ENCODE results near the gene GLI2. TPM values are rescaled to one million over a fixed set of nuclear protein-coding genes. Genes with fewer than 3 reads are reported as not detected.

Gene GLI2
- total and polyA plus RNA-seq, 7 experiments from 2014 or later, result 1.6 TPM; not detected in 6

DNA sequence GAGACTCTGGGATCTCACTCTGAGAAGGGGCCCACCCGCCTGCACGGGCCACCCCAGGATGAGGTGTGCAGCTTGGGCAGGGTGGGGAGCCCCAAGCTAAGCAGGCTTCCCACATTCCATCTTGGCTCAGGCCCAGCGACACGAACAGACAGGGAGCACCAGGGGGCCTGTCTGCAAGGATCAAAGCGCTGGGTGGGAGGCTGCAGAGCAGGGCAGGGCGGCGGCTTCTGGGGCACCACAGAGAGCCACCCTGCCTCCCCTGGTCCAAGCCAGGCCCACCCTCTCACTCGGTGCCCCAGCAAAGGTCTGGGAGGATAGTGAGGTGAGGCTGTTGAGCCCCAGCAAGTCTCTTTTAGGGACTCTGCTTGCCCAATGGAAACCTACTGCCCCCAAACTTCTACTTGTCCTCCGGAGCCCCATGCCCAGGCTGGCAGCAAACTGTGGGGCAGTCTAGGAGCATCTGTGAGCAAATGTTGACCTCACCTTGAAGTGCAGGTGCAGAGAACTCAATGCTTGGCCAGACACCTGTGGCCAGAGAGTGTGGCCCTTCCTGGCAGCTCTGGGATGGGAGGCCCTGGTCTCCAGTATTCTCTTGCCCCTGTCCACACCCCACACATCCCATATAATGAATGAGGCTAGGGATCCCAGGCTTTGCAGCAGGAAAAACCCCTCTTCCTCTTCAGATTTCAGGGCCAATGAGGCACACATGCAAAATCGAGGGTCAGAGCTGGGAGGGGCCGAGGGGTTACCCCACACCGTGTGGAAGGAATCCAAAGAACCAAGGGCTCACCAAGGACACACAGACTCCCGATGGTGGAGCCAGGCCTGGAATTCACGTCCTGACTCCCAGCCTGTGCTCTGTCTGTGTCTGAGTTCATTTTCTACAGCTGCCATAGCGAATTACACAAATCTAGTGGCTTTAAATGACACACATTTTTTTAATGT is 18.8 kb upstream of the GLI2 start:
- ChIA-PET CTCF (no interaction called here), POLR2A (no interaction called here)
- Mint-ChIP-seq H3K4me1 (peaks cover 0 to 5% (median 0%) of the 10 kb centered on the region in 7 donors), H3K27ac (peak overlapping the region in 1 of 9 donors; percentile 78), H3K9me3 (no peaks in the 10 kb centered on the region), H3K36me3 (no peaks in the 10 kb centered on the region), H3K4me3 (no peak overlapping the region), H3K27me3 (peaks cover under 1 to 7% (median 6%) of the 10 kb centered on the region in 5 donors)
- no peaks in the 10 kb centered on the region for H3K27me3 ChIP-seq (ENCODE audit: control insufficient read depth in 2 of 2, insufficient read depth in 2 of 2, low read length in 2 of 2)
- ATAC-seq (no peak), DNase-seq (no peak)
- H3K4me1 ChIP-seq (ENCODE audit: control insufficient read depth in 2 of 2, insufficient read depth in 2 of 2, low read length in 2 of 2), result no peaks in the 10 kb centered on the region
- no peak overlapping the region for H3K4me3 ChIP-seq (ENCODE audit: low read length)
- intact Hi-C loops (cut with micrococcal nuclease), result no loop called here
- no peaks in the 10 kb centered on the region for H3K9me3 ChIP-seq (ENCODE audit: control insufficient read depth in 2 of 3, low read length in 3 of 3)
- H3K36me3 ChIP-seq (ENCODE audit: control insufficient read depth in 2 of 3, insufficient read depth in 3 of 3, low read length in 3 of 3), result no peaks in the 10 kb centered on the region
- no peak overlapping the region for H3K27ac ChIP-seq (ENCODE audit: low read depth, low read length)

DNA sequence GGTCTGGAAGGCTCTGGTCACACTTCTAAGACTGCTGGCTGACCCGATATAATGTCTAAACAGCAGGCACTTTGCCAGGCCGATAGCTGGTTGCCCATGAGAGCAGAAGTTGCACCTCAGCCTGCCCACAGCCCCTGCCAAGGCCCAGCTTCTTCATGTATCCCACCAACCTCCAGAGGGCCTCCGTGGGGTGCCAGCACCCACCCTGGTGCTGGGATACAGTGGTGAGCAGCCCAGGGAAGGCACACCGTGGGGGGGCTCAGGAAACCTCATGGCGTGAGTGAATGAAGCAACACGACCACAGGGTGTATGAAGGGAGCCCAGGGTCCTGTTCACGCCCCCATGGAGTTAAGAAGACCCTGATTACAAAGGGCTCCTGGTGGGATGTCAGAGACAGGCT is 16.2 kb upstream of the GLI2 start:
- Mint-ChIP-seq H3K36me3 (peaks cover 0 to 2% (median 0%) of the 10 kb centered on the region in 5 donors), H3K4me1 (no peaks in the 10 kb centered on the region), H3K4me3 (no peak overlapping the region), H3K27ac (no peak overlapping the region), H3K9me3 (peaks cover 0 to 5% (median 0%) of the 10 kb centered on the region in 11 donors), H3K27me3 (peaks cover 4 to 24% (median 9%) of the 10 kb centered on the region in 5 donors)
- CTCF ChIA-PET, result interaction anchor here (0.8 kb wide), 1 partner anchor 1584 kb away, joined by 3 read pairs; no protein-coding TSS in a partner anchor
- intact Hi-C loops (cut with micrococcal nuclease), result no loop called here
- H3K4me1 ChIP-seq (ENCODE audit: control insufficient read depth in 2 of 2, insufficient read depth in 2 of 2, low read length in 2 of 2), result no peaks in the 10 kb centered on the region
- H3K9me3 ChIP-seq (ENCODE audit: control insufficient read depth in 2 of 3, low read length in 3 of 3), result no peaks in the 10 kb centered on the region
- no peaks in the 10 kb centered on the region for H3K27me3 ChIP-seq (ENCODE audit: control insufficient read depth in 2 of 2, insufficient read depth in 2 of 2, low read length in 2 of 2)
- POLR2A ChIA-PET, result no interaction called here
- no peaks in the 10 kb centered on the region for H3K36me3 ChIP-seq (ENCODE audit: control insufficient read depth in 2 of 3, insufficient read depth in 3 of 3, low read length in 3 of 3)
- ATAC-seq, result no peak
- no peak for DNase-seq
- no peak overlapping the region for H3K4me3 ChIP-seq (ENCODE audit: low read length)
- H3K27ac ChIP-seq (ENCODE audit: low read depth, low read length), result no peak overlapping the region

GRCh38 chr2:120720231-120720630 is 15.4 kb upstream of the GLI2 start:
- no peak overlapping the region for H3K4me3 Mint-ChIP-seq
- Histone ChIP-seq H3K36me3 (ENCODE audit: control insufficient read depth in 2 of 3, insufficient read depth in 3 of 3, low read length in 3 of 3) (no peaks in the 10 kb centered on the region), H3K9me3 (ENCODE audit: control insufficient read depth in 2 of 3, low read length in 3 of 3) (no peaks in the 10 kb centered on the region), H3K4me3 (ENCODE audit: low read length) (no peak overlapping the region), H3K4me1 (ENCODE audit: control insufficient read depth in 2 of 2, insufficient read depth in 2 of 2, low read length in 2 of 2) (no peaks in the 10 kb centered on the region), H3K27me3 (ENCODE audit: control insufficient read depth in 2 of 2, insufficient read depth in 2 of 2, low read length in 2 of 2) (no peaks in the 10 kb centered on the region), H3K27ac (ENCODE audit: low read depth, low read length) (no peak overlapping the region)
- no peak for DNase-seq
- intact Hi-C loops (cut with micrococcal nuclease), result no loop called here
- H3K4me1 Mint-ChIP-seq, result no peaks in the 10 kb centered on the region
- H3K27me3 Mint-ChIP-seq, result peaks cover 4 to 23% (median 9%) of the 10 kb centered on the region in 5 donors
- peaks cover 0 to 9% (median 0%) of the 10 kb centered on the region in 11 donors for H3K9me3 Mint-ChIP-seq
- no peak overlapping the region for H3K27ac Mint-ChIP-seq
- CTCF ChIA-PET, result interaction anchor here (0.8 kb wide), 1 partner anchor 1585 kb away, joined by 3 read pairs; no protein-coding TSS in a partner anchor
- peaks cover 0 to 2% (median 0%) of the 10 kb centered on the region in 5 donors for H3K36me3 Mint-ChIP-seq
- no peak for ATAC-seq
- POLR2A ChIA-PET, result no interaction called here

DNA sequence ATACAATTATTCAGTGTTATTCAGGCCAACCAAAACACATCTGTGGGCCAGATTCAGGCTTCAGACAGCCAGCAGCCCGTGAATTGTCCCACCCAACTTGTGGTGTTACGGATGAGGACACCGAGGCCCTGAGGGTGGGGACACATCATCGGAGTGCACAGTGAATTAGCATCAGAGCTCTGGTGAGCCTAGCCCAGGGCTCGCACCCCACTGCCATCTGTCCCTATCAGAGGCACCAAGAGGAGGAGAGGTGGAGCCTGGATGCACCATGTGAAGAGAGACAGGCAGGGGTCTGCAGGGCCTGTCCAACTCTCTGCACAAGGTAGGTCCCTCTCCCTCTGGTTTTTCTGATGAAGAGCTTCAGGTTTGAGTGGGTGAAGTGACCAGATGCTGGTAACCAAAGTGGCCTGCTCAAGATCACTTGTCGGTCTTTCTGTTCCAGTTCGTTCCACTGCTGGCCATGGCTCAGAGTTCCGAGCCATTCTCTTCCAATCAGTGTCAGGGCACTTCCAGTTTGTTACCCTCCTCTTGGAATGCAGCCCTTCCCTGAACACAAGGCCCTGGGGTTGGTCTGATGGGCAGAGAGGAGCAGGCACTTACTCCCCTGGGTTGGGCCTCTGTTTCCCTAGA is 14.8 kb upstream of the GLI2 start:
- H3K9me3 ChIP-seq (ENCODE audit: control insufficient read depth in 2 of 3, low read length in 3 of 3), result no peaks in the 10 kb centered on the region
- H3K27me3 Mint-ChIP-seq, result peaks cover 4 to 18% (median 7%) of the 10 kb centered on the region in 5 donors
- no peak overlapping the region for H3K27ac ChIP-seq (ENCODE audit: low read depth, low read length)
- no peak for DNase-seq
- H3K36me3 Mint-ChIP-seq, result peaks cover 0 to 2% (median 0%) of the 10 kb centered on the region in 5 donors
- CTCF ChIA-PET, result no interaction called here
- H3K27me3 ChIP-seq (ENCODE audit: control insufficient read depth in 2 of 2, insufficient read depth in 2 of 2, low read length in 2 of 2), result no peaks in the 10 kb centered on the region
- peaks cover 0 to 12% (median 1%) of the 10 kb centered on the region in 11 donors for H3K9me3 Mint-ChIP-seq
- no peaks in the 10 kb centered on the region for H3K4me1 ChIP-seq (ENCODE audit: control insufficient read depth in 2 of 2, insufficient read depth in 2 of 2, low read length in 2 of 2)
- no peak overlapping the region for H3K4me3 ChIP-seq (ENCODE audit: low read length)
- POLR2A ChIA-PET, result no interaction called here
- intact Hi-C loops (cut with micrococcal nuclease), result no loop called here
- H3K4me1 Mint-ChIP-seq, result no peaks in the 10 kb centered on the region
- no peak for ATAC-seq
- H3K4me3 Mint-ChIP-seq, result no peak overlapping the region
- H3K36me3 ChIP-seq (ENCODE audit: control insufficient read depth in 2 of 3, insufficient read depth in 3 of 3, low read length in 3 of 3), result no peaks in the 10 kb centered on the region
- no peak overlapping the region for H3K27ac Mint-ChIP-seq

DNA sequence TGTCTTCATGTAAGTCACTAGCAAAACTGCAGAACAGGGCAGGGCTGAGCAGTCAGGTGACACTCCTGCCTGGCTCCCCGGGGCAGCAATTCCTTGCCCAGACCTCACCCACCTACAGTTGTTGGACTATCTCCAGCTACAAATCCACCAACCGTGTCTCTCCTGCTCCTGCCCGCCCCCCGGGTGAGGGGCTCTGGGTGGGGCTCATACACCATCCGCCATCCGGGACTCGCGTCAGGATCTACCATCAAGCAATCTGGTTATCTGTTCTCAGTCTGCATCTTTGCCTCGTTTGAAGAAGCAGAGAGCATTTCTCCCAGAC is 13.5 kb upstream of the GLI2 start:
- no peak for DNase-seq
- intact Hi-C loops (cut with micrococcal nuclease), result no loop called here
- Mint-ChIP-seq H3K27ac (no peak overlapping the region), H3K27me3 (peaks cover 4 to 18% (median 7%) of the 10 kb centered on the region in 5 donors), H3K4me1 (no peaks in the 10 kb centered on the region), H3K36me3 (peaks cover 0 to 2% (median 0%) of the 10 kb centered on the region in 5 donors), H3K4me3 (no peak overlapping the region), H3K9me3 (peaks cover 0 to 23% (median 5%) of the 10 kb centered on the region in 11 donors)
- Histone ChIP-seq H3K4me1 (ENCODE audit: control insufficient read depth in 2 of 2, insufficient read depth in 2 of 2, low read length in 2 of 2) (no peaks in the 10 kb centered on the region), H3K36me3 (ENCODE audit: control insufficient read depth in 2 of 3, insufficient read depth in 3 of 3, low read length in 3 of 3) (no peaks in the 10 kb centered on the region), H3K27ac (ENCODE audit: low read depth, low read length) (no peak overlapping the region), H3K4me3 (ENCODE audit: low read length) (no peak overlapping the region), H3K9me3 (ENCODE audit: control insufficient read depth in 2 of 3, low read length in 3 of 3) (no peaks in the 10 kb centered on the region), H3K27me3 (ENCODE audit: control insufficient read depth in 2 of 2, insufficient read depth in 2 of 2, low read length in 2 of 2) (no peaks in the 10 kb centered on the region)
- ATAC-seq, result no peak
- ChIA-PET CTCF (no interaction called here), POLR2A (no interaction called here)

- Histone ChIP-seq H3K36me3 (ENCODE audit: control insufficient read depth in 2 of 3, insufficient read depth in 3 of 3, low read length in 3 of 3) (no peaks in the 10 kb centered on the region), H3K27ac (ENCODE audit: low read depth, low read length) (no peak overlapping the region), H3K27me3 (ENCODE audit: control insufficient read depth in 2 of 2, insufficient read depth in 2 of 2, low read length in 2 of 2) (no peaks in the 10 kb centered on the region), H3K4me3 (ENCODE audit: low read length) (no peak overlapping the region), H3K4me1 (ENCODE audit: control insufficient read depth in 2 of 2, insufficient read depth in 2 of 2, low read length in 2 of 2) (no peaks in the 10 kb centered on the region), H3K9me3 (ENCODE audit: control insufficient read depth in 2 of 3, low read length in 3 of 3) (no peaks in the 10 kb centered on the region)
- peaks cover 4 to 18% (median 7%) of the 10 kb centered on the region in 5 donors for H3K27me3 Mint-ChIP-seq
- DNase-seq, result no peak
- no peak overlapping the region for H3K4me3 Mint-ChIP-seq
- no peak for ATAC-seq
- no peaks in the 10 kb centered on the region for H3K4me1 Mint-ChIP-seq
- intact Hi-C loops (cut with micrococcal nuclease), result no loop called here
- H3K9me3 Mint-ChIP-seq, result peaks cover 0 to 23% (median 5%) of the 10 kb centered on the region in 11 donors
- ChIA-PET CTCF (no interaction called here), POLR2A (no interaction called here)
- H3K27ac Mint-ChIP-seq, result no peak overlapping the region
- peaks cover 0 to 2% (median 0%) of the 10 kb centered on the region in 5 donors for H3K36me3 Mint-ChIP-seq
Observed at GRCh38 chr2:120722568-120723421, 12.9 kb upstream of the GLI2 start.

Measured in naive thymus-derived CD4-positive, alpha-beta T cell (primary cell).